HEK293T (cell line): ENCODE measurements around the gene FCRL4.

Experiments used
- ARNT ChIP-seq: fragments of 450-650 bp; IDR thresholded peaks from 2 replicates; pipeline ENCODE4 v1.6.1; 2017; ENCODE audit warnings: mild to moderate bottlenecking
- FOXK2 ChIP-seq: fragments of 450-650 bp; IDR thresholded peaks from 2 replicates; pipeline ENCODE4 v1.6.1; 2016; ENCODE audit warnings: mild to moderate bottlenecking
- FOXM1 ChIP-seq: fragments of 450-650 bp; IDR thresholded peaks from 2 replicates; pipeline ENCODE4 v1.6.1; 2017; ENCODE audit warnings: mild to moderate bottlenecking, borderline replicate concordance
- NFRKB ChIP-seq: fragments of 450-650 bp; IDR thresholded peaks from 2 replicates; pipeline ENCODE4 v1.6.1; 2016; ENCODE audit warnings: mild to moderate bottlenecking, moderate library complexity
- SP1 ChIP-seq: fragments of 450-650 bp; IDR thresholded peaks from 2 replicates; pipeline ENCODE4 v1.6.1; 2017

GRCh38 chr1:157646144-157646543 is 48.3 kb upstream of the FCRL4 start:
- TF ChIP-seq FOXK2 (no peak), SP1 (no peak), NFRKB (no peak), FOXM1 (no peak), ARNT (no peak)
